GM21825 (cell line): Measurements from ENCODE around the gene LRRC32.
"Not testable (repeated sequence)": the region's sequence is repeated elsewhere in the genome, so short reads cannot be mapped to it uniquely, and the experiment has no call there.

Experiments used
- ATAC-seq: cut with Tn5 transposase; IDR thresholded peaks from one replicate; pipeline ENCODE4 v1.9.1; 2021; ENCODE audit warnings: mild to moderate bottlenecking, moderate library complexity; ENCODE audit not compliant: unreplicated experiment

The LRRC32 gene

DNA sequence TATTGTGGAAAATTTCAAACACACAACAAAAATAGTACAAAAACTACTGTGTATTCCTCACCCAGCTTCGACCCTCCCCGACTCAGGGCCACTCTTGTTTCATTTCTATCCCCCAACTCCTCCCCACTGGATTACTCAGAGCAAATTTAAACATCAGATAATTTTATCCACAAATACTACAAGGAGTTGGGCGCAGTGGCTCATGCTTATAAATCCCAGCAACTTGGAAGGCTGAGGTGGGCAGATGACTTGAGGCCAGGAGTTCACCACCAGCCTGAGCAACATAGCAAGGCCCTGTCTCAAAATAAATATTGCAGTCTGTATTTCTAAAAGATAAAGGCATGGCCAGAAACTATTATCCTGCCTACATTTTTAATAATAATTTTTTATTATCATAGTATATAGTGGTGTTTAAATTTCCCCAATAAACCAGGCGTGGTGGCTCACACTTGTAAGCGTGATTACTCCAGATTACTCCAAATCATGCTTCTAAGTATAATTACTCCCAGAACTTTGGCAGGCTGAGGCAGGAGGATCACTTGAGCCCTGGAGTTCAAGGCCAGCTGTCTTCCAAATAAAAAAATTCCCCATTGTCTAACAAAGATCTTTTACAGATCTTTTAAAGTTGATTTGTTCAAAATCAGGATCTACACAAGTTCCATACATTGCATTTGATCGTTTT lies 39.8 kb downstream of the LRRC32 start:
- ATAC-seq: no peak

DNA sequence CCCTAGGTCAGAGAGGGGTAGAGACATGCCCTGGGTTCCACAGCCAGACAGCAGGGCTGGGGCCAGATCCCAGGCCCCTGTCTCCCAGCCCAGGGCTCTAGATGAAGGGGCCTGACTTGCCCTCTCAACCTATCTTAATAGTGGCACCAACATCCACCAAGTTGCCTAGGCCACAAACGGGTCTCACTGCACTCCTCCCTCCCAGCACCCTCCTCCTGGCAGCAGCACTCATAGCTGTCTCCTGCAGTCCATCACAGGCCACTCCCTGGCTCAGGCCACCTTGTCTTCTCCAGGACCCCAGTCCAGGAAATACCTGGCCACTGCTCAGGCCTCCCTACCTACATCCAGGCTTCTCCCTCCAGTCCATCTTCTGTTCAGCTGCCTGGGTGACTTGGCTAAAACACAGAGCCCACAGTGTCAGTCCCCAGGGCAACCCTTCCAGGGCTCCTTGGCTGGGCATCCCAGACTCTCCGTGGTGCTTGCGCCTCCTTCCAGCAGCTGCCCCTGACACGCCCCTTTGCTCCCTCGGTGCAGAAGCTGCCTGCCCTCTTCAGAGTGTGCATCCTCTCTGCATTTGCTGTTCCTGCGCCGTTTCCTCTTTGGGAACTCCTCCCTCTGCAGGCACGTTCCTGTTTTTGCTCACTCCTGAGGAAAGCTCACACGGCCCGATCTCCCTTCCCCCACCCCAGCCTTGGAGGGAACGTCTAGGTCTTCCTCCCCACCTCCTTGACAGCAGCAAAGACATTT lies 40.5 kb downstream of the LRRC32 start:
- no peak for ATAC-seq

DNA sequence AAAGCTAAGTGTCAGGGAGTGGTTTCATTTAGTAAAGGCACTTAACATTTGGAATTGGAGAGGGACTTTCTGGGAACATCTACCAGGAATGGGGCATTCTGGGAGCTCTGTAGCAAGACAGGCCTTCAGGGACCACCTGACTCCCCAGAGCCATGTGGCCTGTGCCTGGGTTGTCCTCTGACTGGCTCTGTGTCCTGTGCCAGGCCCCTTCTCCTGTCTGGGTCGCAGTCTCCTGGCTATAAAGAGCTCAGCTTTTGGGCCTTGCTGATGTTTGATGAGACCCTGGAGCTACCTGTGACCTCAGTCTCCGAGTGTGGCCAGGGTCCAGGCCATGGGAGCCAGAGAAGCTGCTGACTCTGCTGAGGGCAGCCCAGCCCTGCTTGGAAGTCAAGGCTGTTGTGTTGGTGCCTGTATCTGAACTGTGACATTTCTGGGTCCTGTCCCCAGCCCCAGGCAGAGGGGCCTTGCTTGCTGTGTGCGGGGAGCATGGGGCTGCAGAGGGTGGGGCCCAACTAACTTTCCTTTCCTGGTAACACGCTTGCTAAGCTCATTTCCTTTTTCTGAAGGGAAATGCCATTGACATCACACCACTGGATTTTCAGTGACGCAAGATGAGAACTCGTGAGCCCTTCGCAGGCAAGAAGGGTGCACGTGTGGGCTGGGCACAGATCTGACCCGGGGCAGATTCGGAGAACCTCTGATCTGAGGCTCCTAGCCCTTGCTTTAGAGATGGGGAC lies 41.3 kb downstream of the LRRC32 start:
- ATAC-seq: no peak

DNA sequence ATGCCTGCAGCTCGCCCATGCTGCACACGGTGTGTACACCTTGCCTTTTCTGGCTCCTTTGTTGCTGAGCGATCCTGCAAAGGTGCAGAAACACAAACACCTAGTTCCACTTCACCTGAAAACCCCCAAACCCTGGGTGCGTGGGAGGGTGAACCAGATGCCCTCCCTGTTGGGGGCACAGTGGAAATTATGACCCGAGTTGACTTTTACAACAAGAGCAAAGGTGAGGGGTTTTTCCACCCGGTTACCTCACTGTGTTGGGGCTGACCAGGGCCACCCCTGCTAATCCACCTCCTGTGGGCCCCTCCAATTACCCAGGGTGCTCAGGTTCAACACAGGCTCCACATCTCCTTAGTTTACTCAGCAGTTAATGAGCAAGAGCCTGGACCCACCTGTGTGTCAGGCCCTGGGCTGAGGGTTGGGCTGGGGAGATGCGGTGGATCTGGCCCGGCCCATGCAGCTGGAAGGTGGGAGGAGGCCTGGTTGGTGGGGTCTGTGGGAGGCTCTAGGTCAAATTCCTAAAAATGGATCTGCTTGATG lies 42.1 kb downstream of the LRRC32 start:
- ATAC-seq: no peak

DNA sequence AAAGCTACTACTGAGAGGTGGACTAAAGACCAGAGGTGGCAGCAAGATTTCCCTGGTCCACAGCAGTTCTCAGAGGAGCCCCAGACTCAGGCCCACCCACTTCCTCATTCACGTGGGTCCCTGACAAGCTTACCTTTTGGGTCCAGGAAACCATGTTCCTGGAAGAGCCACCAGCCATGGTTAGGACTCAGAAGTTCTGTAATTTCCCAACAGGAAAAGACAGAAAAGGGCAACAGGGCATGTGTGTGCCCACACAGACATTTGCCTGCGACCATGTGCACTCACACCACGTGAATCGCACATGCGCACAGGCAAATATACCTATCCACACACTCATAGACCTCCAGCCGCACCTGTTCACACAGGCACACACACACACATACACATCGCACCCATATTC lies 42.9 kb downstream of the LRRC32 start:
- no peak for ATAC-seq

DNA sequence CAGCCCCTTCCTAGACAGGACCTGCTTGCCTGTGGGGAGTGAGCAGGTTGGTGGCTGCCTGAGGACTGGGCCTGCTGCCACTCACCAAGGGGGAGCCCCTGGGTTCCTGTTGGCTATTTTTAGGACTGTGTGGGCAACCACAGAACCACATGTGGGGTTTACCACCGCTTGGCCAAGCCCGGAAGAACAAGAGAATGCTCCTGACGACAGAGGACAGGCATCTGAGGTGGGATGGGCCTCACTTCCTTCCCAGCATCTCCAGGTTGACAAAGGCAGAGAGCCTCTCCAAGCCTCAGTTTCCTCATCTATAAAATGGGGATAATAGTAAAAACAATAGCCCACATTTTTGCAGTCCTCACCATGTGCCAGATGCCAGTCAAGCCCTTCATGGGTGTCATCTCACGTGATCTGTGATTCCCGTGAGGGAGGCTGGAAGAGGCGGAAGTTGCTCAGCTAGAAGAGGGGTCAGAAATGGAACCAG lies 43.6 kb downstream of the LRRC32 start:
- peak; percentile 79 for ATAC-seq

DNA sequence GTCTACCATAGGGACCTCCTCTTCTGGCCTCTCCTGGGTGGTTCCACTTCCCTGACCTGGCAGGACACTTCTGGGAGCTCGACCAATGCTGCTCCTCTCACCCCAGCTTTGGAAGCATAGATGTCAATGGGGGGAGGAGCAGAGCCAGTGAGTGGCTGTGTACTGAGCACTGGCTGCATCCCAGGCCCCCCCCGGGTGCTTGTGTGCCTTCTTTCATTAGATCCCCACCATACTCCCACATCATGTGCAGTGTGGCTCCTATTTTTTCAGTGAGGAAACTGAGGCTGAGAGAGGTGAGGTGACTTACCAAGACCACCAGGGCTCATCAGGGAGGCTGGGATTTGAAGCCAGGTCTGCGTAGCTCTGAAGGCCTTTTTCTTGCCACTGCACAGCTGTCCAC lies 44.3 kb downstream of the LRRC32 start:
- no peak for ATAC-seq

DNA sequence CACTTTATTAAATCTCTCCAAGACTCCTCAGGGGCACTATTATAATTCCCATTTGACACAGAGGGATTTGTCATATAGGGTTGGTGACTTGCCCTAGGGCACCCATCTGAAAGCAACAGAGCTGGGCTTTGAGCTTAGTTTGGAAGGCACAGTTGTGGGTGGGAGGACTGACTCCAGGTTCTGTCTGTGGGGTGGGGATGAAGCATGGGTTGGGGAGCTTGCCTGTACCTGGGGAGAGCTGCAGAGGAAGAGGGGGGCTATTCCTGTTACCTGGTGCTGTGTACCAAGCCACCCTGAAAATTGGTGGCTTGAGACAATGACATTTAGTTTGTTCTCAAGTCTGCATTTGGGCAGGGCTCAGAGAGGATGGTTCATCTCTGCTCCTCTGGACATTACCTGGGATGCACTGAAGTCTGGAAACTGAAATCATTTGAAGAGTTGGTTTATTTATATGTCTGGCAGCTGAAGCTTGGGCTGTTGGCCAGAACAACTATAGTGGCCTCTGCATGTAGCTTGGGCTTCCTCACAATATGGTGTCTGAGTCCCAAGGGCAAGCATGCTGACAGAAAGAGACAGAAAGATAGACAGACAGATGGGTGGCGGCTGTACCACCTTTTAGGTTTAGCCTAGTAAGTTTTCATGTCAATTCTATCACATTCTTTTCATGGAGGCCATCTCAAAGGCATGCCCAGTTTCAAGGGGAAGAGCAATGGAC lies 44.9 kb downstream of the LRRC32 start:
- no peak for ATAC-seq

DNA sequence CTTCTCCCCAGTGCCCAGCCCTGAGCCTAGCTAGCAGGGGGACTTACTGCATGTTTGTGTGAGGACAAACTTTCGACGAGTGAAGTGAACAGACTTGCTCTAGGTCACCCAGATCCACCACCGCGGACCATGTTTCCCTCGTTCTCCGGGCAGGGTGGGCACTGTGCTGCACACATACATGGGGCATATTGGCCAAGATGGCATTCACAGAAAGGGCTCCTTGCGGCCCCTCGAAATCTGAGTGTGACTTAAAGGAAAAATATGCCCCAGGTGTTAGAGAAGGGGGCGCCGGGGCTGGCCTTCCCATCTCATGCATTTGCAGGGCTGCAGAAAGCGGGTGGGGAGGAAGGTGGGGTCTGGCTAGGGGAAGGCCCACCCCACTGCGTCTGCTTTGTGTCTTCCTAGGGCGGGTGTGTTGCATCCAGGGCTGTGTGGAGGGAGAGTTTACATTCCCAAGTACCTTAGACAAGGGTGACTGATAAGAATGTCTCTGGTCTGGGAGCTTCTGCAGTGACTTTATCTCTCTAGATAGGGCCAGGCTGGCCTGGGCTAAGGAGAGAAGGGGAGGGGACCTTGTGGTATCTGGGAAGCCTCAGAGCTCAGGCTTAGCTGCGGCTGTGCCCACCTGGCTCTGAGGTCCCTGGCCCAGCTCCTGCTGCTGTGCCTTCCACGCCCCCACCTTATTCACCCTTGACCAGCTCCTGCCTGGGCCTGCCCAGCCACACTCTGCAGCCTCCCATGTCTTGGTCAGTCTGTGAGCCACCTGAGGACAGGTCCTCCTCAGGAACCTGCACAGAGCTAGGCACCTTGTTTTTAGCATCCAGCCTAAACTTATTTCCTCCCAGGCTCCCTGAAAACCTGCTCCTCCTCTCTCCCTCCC lies 45.8 kb downstream of the LRRC32 start:
- no peak for ATAC-seq

DNA sequence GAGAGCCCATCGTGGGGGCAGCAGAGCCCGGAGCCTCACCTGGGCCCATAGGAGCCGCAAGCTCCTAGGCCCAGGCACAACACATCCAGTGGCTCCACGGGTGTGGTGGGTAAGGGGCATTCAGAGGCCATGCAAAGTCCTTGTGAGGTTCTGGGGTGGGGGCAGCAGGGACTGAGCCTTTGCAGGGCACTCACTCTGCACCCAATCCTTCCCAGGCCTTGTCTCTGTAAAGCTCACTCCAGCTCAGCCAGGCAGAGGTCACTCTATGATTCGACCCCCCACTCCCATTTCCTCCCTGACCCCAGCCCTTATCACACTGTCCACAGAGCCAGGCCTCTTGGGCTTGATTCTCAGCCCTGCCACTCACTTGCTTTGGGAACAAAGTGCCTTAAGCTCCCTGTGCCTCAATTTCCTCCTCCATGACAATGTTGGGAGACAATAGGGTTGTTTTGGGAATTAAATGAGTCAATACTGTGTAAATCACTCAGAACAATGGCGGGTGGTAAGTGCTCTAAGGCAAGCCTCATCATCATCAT lies 46.6 kb downstream of the LRRC32 start:
- ATAC-seq: no peak

DNA sequence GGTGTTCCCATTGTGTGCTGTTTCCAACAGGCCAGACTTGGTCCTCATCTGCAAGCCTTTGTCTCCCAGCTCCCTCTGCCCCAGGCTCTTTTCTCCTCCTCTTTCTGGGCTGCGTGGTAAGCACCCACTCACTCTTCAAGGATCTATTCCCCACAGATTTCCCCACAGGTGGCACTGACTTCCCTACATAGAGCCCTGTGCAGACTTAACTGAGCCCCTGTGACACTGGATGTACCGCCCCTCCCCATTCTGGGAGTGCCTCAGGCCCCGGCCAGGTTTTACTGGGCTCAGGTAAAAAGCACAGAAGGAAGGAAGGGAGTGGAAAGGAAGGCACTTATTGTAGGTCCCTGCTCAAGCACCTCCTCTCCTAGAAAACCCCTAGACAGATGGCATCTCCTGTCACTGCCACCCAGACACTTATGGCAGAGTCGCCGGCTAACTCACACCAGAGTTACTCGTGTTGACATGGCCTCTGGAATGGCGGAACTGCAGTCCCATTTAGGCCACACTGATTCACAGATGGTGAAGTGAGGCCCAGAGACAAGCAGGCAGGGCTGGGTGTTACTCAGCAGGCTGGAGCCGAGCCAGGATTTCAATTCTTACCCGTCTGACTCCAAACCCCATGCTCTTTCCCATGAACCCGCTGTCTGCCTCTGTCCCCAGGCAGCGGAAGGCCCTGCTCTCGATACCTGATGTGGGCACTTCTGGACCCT lies 47.2 kb downstream of the LRRC32 start:
- ATAC-seq: no peak

DNA sequence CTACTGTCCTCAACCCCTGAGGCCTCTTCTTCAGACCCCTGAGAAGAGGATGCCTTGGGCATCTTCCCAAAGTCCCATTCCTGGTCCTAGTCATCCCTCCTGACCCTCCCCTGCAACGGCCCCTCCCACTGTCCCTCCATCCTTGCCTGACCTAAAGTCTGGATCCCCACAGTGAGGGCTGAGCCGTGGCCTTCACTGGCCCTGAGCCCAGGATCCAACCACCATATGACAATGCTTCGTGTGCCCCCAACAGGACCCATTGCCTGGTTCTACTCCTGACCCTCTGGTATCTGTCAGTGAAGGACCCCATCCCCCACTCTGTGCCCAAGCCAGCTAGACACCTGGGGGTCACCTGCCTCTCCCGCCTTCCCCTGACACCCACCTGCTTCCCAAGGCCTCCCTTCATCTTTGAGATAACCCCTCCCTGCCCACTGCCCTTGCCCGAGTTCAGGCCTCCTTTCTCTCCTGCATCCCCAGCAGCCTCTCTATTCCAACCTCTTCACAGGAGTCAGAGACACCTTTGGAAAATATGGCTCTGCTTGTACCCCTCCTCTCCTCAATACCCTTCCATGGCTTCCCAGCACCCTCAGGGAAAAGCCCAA lies 48.0 kb downstream of the LRRC32 start:
- ATAC-seq: no peak

DNA sequence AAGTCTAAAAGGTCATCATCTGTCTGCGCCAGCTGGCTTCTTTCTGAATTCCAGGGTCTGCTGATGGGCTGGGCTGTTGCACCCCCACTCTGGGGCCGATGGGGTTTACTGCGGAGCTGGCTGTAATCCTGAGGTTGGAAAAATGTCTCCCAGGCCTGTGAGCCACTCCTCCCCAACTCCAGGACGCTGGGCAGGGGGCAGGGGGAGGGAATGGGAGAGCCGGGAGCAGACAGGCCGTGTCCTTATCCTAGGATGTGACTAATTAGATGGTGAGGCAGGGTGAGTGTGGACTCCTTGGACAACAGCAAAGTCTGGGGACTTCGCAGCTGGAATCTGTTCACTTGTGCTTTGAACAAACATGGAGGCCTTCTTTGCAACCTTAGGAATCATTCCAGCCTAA lies 48.7 kb downstream of the LRRC32 start:
- no peak for ATAC-seq

DNA sequence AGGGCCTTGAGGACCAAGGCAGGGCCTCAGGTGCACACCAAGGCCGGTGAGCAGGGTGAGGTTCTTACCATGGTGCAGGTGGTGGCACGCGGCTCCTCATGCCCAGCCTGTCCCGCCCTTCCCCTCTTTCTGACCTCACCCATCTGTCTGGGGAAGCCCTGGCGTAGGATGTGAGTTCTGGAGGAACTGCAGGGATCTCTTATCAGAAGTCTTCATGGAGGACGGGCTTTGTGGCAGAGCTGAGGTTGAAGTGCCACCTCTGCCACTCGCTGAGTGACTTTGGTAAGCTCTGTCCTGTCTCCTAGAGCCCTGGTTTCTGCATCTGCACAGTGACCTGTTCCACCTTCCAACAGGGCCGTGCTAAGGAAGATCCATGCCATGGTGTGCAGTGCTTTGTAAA lies 49.1 kb downstream of the LRRC32 start:
- ATAC-seq: no peak

DNA sequence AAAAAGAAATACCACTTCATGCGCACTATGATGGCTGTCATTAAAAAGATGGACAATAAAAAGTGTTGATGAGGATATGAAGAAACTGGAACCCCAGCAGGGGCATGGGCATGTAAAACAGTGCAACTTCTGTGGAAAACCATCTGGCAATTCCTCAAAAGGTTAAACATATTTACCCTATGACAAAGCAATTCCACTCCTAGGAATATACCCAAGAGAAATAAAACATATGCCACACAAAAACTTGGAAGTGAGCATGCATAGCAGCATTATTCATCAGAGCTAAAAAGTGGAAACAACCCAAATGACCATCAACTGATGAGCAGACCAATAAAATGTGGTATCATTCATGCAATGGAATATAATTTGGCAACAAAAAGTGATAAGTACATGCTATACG lies 50.1 kb downstream of the LRRC32 start:
- ATAC-seq: no peak

DNA sequence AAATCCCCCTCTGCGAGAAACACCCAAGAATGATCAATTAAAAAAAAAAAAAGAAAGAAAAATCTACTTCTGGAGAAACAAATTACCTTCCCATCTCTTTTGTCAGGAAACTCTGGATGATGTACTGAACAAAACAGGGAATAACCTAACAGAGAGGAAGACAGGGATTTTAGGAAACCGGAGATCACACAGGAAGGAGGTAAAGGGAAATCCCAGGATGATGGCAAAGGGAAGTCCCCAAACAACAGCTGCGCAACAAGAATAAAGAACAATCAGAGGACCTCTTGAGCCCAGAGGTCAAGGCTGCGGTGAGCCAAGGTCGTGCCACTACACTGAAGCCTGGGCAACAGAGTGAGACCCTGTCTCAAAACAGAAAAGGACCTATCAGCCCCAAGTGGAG lies 50.7 kb downstream of the LRRC32 start:
- ATAC-seq: not testable (repeated sequence)

DNA sequence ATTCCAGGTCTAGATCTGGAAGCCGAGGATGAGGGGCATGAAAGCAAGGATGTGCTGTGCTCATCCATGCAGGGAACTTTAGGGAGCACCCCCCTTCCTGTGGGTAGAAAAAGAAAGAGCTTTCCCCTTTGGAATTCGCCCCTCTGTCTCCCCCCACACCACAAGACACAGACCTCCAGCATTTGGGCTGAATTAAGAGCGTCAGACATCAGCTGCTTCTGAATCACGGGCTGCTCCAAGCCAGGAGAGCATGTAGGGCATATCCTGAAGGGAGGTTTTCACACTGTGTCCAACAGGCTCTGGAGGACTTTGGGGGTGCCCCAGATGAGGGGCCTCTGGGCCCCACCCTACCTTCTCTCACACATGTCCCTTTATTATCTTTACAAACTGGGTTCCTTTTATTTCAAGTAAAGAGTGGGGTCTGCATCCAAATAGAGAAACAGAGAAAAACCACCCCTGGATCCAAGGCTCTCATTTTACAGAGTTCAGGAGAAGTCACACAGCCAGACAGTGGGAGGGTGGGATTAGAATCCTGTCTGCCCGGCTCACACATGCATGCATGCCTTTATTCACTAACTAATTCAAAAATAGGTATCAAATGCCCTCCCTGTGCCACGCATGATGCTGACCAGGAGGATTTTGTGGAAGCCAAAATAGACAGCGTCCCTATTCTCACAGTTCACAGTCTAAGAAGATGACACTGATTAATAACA lies 52.8 kb downstream of the LRRC32 start:
- ATAC-seq: no peak
